Renal cortex interstitium (tissue), 11 donors: ENCODE results near the gene TUBGCP6. TPM values are rescaled to one million over a fixed set of nuclear protein-coding genes. Genes with fewer than 3 reads are reported as not detected.
"Not testable (repeated sequence)": the region's sequence is repeated elsewhere in the genome, so short reads cannot be mapped to it uniquely, and the experiment has no call there.

ENCODE experiments used
- DNase-seq, 11 donors: peaks; one replicate each; pipeline ENCODE4 v3.0.0-alpha.2; 2013; ENCODE audit warnings: low read depth in 9 of 11, low spot score in 4 of 11; ENCODE audit errors: extremely low read depth in 1 of 11
- polyA plus RNA-seq, 3 donors: library from polyadenylated mRNA; unstranded; fragments of 120-200 nt; gene quantifications; one replicate each; pipeline ENCODE4 v1.2.1, GENCODE V29; 2013; ENCODE audit not compliant: insufficient read length in 3 of 3

The TUBGCP6 gene
- polyA plus RNA-seq, 3 donors = 30.5 to 48.2 (median 40.1) TPM

- DNase-seq = no peak
Observed at GRCh38 chr22:50281384-50281760, 36.5 kb upstream of the TUBGCP6 start.

GRCh38 chr22:50280708-50281383 lies 36.0 kb upstream of the TUBGCP6 start:
- no peak for DNase-seq

GRCh38 chr22:50280022-50280707 lies 35.3 kb upstream of the TUBGCP6 start:
- no peak for DNase-seq

GRCh38 chr22:50278956-50279619 lies 34.3 kb upstream of the TUBGCP6 start:
- no peak for DNase-seq

GRCh38 chr22:50278461-50278860 lies 33.6 kb upstream of the TUBGCP6 start:
- DNase-seq = no peak

- no peak for DNase-seq
Observed at GRCh38 chr22:50277761-50278160, 32.9 kb upstream of the TUBGCP6 start.

GRCh38 chr22:50276143-50276542 lies 31.3 kb upstream of the TUBGCP6 start:
- DNase-seq = no peak

GRCh38 chr22:50275181-50276055 lies 30.6 kb upstream of the TUBGCP6 start:
- DNase-seq = no peak

- DNase-seq = no peak
Observed at GRCh38 chr22:50274771-50275170, 29.9 kb upstream of the TUBGCP6 start.

GRCh38 chr22:50274311-50274710 lies 29.5 kb upstream of the TUBGCP6 start:
- DNase-seq = no peak

- DNase-seq = not testable (repeated sequence)
Observed at GRCh38 chr22:50273781-50274180, 29.0 kb upstream of the TUBGCP6 start.

GRCh38 chr22:50273352-50273751 lies 28.5 kb upstream of the TUBGCP6 start:
- DNase-seq = not testable (repeated sequence)

- no peak for DNase-seq
Observed at GRCh38 chr22:50272044-50272802, 27.4 kb upstream of the TUBGCP6 start.

- no peak for DNase-seq
Observed at GRCh38 chr22:50271519-50271970, 26.7 kb upstream of the TUBGCP6 start.

GRCh38 chr22:50270666-50271394 lies 26.0 kb upstream of the TUBGCP6 start:
- no peak for DNase-seq

- DNase-seq = no peak
Observed at GRCh38 chr22:50269970-50270665, 25.3 kb upstream of the TUBGCP6 start, which contains the start of gene MAPK11. MAPK11 (minus strand) TSS chr22:50270380; CDS start chr22:50270292, 88 bp downstream.

- DNase-seq = no peak
Observed at GRCh38 chr22:50269573-50269969, 24.7 kb upstream of the TUBGCP6 start.
